GM10847 (cell line): ENCODE data around the gene GDF11.

Experiments used
- POLR2A ChIP-seq: IDR thresholded peaks from 2 replicates; pipeline ENCODE4 v1.6.1; 2011; ENCODE audit not compliant: insufficient read length; ENCODE audit errors: extremely low read depth

The GDF11 gene

GRCh38 chr12:55727643-55728185 lies 15.2 kb upstream of the GDF11 start:
- TF ChIP-seq POLR2A, result no peak

GRCh38 chr12:55728186-55728938 lies 14.6 kb upstream of the GDF11 start:
- TF ChIP-seq POLR2A, result no peak

GRCh38 chr12:55728939-55729818 lies 13.7 kb upstream of the GDF11 start, which contains the start of gene CD63:
TSS of gene CD63 (minus strand) at chr12:55729009. CDS start at chr12:55728341, 668 bp downstream.
- TF ChIP-seq POLR2A, result peak; percentile 26

GRCh38 chr12:55729819-55730818 lies 12.8 kb upstream of the GDF11 start:
- no peak for TF ChIP-seq POLR2A

- TF ChIP-seq POLR2A, result no peak
Observed at GRCh38 chr12:55732288-55732687, 10.6 kb upstream of the GDF11 start.

- TF ChIP-seq POLR2A, result no peak
Observed at GRCh38 chr12:55733021-55733555, 9.8 kb upstream of the GDF11 start.

- no peak for TF ChIP-seq POLR2A
Observed at GRCh38 chr12:55733858-55734257, 9.1 kb upstream of the GDF11 start.

- TF ChIP-seq POLR2A, result no peak
Observed at GRCh38 chr12:55734595-55734994, 8.3 kb upstream of the GDF11 start.

GRCh38 chr12:55736076-55736475 lies 6.8 kb upstream of the GDF11 start:
- no peak for TF ChIP-seq POLR2A

- no peak for TF ChIP-seq POLR2A
Observed at GRCh38 chr12:55736780-55737580, 5.9 kb upstream of the GDF11 start.

- TF ChIP-seq POLR2A, result no peak
Observed at GRCh38 chr12:55737581-55738122, 5.3 kb upstream of the GDF11 start.

GRCh38 chr12:55738123-55739024 lies 4.5 kb upstream of the GDF11 start:
- TF ChIP-seq POLR2A, result no peak
